GM12878 (cell line): ENCODE results near the gene LENEP. TPM values are rescaled to one million over a fixed set of nuclear protein-coding genes. Genes with fewer than 3 reads are reported as not detected.

ENCODE experiments used
- ATAC-seq: fragments of 200-7000 bp; cut with Tn5 transposase; 3 replicates; pipeline ENCODE4 v1.9.1; 2020; ENCODE audit warnings: mild to moderate bottlenecking, moderate library complexity
- BruUV-seq: library from RNA; stranded (reverse); fragments of 400-500 nt; replicated peaks from 2 replicates; lab custom pipeline; 2021; lab: Mats Ljungman, UMichigan
- CTCF ChIA-PET: fragments of 300-600 bp; sonication (Branson Sonifier 250); formaldehyde crosslinking; extraction: SDS; loops from one replicate; lab custom pipeline; 2021; ENCODE audit warnings: inconsistent platforms; lab: Yijun Ruan, JAX
- POLR2A ChIA-PET: fragments of 350-600 bp; formaldehyde crosslinking; extraction: SDS; loops from one replicate; lab custom pipeline; 2021; ENCODE audit warnings: inconsistent platforms; lab: Charles Lee
- RAD21 ChIA-PET: fragments of 300-600 bp; sonication (Branson Sonifier 250); formaldehyde crosslinking; loops from one replicate; lab custom pipeline; 2023; ENCODE audit warnings: antibody characterized with exemption; ENCODE audit not compliant: unreplicated experiment; lab: Charles Lee
- SMC1A ChIA-PET: fragments of 300-600 bp; sonication (Branson Sonifier 250); formaldehyde crosslinking; loops from one replicate; lab custom pipeline; 2023; ENCODE audit not compliant: unreplicated experiment, uncharacterized antibody; lab: Charles Lee
- DNase-seq: peaks from one replicate; pipeline ENCODE4 v3.0.0-alpha.2; 2011; ENCODE audit warnings: low read depth, low spot score
- FAIRE-seq: peaks from 3 replicates; lab custom pipeline; 2011; peaks lifted over from hg19 to GRCh38; lab: Jason Lieb, UNC
- H2AFZ ChIP-seq: 2 replicates; pipeline ENCODE4 v1.6.0; 2011; ENCODE audit warnings: low read depth, low read length, control low read depth; ENCODE audit not compliant: control insufficient read depth
- H3K27ac ChIP-seq: 2 replicates; pipeline ENCODE4 v1.5.1; 2011; ENCODE audit warnings: control low read depth; ENCODE audit not compliant: control insufficient read depth, insufficient read depth
- H3K27me3 ChIP-seq, 2 experiments: replicated peaks in 1 of 2; 2 replicates each; pipeline versions ENCODE4 v1.6.0 to v1.6.1; 2011; ENCODE audit warnings: low read length in 1 of 2; ENCODE audit not compliant: control insufficient read depth in 2 of 2, insufficient read depth in 2 of 2
- H3K36me3 ChIP-seq, 2 experiments: 2 replicates each; pipeline ENCODE4 v1.5.1; 2011; ENCODE audit warnings: low read length in 1 of 2; ENCODE audit not compliant: control insufficient read depth in 2 of 2, insufficient read depth in 2 of 2
- H3K4me1 ChIP-seq: 2 replicates; pipeline ENCODE4 v1.6.1; 2011; ENCODE audit warnings: mild to moderate bottlenecking, low read length, moderate library complexity, mixed read lengths; ENCODE audit not compliant: control insufficient read depth, insufficient read depth
- H3K4me2 ChIP-seq: 2 replicates; pipeline ENCODE4 v1.6.0; 2011; ENCODE audit warnings: control low read depth; ENCODE audit not compliant: control insufficient read depth, insufficient read depth
- H3K4me3 ChIP-seq: fragments of 200-600 bp; sonication (generic); 2 replicates; pipeline ENCODE4 v1.5.1; 2016
- H3K79me2 ChIP-seq: 2 replicates; pipeline ENCODE4 v1.6.0; 2011; ENCODE audit warnings: low read length; ENCODE audit not compliant: control insufficient read depth, insufficient read depth
- H3K9ac ChIP-seq: 2 replicates; pipeline ENCODE4 v1.8.0; 2011; ENCODE audit warnings: low read length, control low read depth, mixed read lengths; ENCODE audit not compliant: control insufficient read depth, insufficient read depth
- H3K9me3 ChIP-seq: replicated peaks from 3 replicates; pipeline ENCODE4 v1.5.1; 2011; ENCODE audit warnings: mild to moderate bottlenecking, low read length; ENCODE audit not compliant: control insufficient read depth, insufficient read depth
- H4K20me1 ChIP-seq: 2 replicates; pipeline ENCODE4 v1.6.0; 2011; ENCODE audit not compliant: control insufficient read depth, insufficient read depth
- RAD21 ChIP-seq: IDR thresholded peaks from 2 replicates; pipeline ENCODE4 v1.6.1; 2011; ENCODE audit warnings: mild to moderate bottlenecking, low read depth, low read length, moderate library complexity; ENCODE audit not compliant: insufficient read depth
- RELA ChIP-seq: fragments of 450-650 bp; IDR thresholded peaks from 2 replicates; pipeline ENCODE4 v1.8.0; 2014; ENCODE audit warnings: borderline replicate concordance; ENCODE audit not compliant: partially characterized antibody
- YBX1 ChIP-seq: fragments of 450-650 bp; IDR thresholded peaks from 2 replicates; pipeline ENCODE4 v1.6.1; 2016; ENCODE audit warnings: antibody characterized with exemption
- WGBS: methylation state at CpG from one replicate; pipeline ENCODE4 v1.1.6; 2016; ENCODE audit warnings: low lambda C conversion rate; ENCODE audit not compliant: insufficient replicate concordance, insufficient coverage; ENCODE audit errors: missing lambda C conversion rate; 5-methylcytosine and 5-hydroxymethylcytosine counted together
- in situ Hi-C: fragments of 300-500 bp; cut with MboI; formaldehyde crosslinking; loops from 9 replicates; pipeline ENCODE4 v1.14.3; 2018; ENCODE audit warnings: mixed read lengths
- intact Hi-C: fragments of 100-400 bp; cut with micrococcal nuclease; formaldehyde crosslinking; loops from one replicate; pipeline ENCODE4 v1.14.2; 2022; ENCODE audit not compliant: unreplicated experiment
- polyA plus RNA-seq, 11 experiments: library from polyadenylated mRNA; depleted of rRNA in 4 of 11; unstranded in 6 of 11; stranded (reverse) in 5 of 11; fragments of >200 nt; fragmentation: Nextera tagmentation in 4 of 11; fragmentation: Illumina TruSeq in 1 of 11; extraction: Ambion mirVana in 4 of 11; extraction: Trizol in 1 of 11; gene quantifications; 1 replicate in 1 of 11; 2 replicates in 10 of 11; pipeline versions ENCODE4 v1.2.1 to v1.2.3, GENCODE V29; 2011 to 2016; ENCODE audit warnings: inconsistent platforms in 2 of 11, missing spikeins in 2 of 11, low read depth in 1 of 11
- total RNA-seq, 4 experiments: library from RNA; depleted of rRNA in 3 of 4; stranded (reverse); fragments of >200 nt in 3 of 4; fragmentation: Illumina TruSeq in 1 of 4; extraction: Trizol in 1 of 4; gene quantifications; 2 replicates each; pipeline versions ENCODE4 v1.2.1 to v1.2.3, GENCODE V29; 2013 to 2021
- TF ChIP-seq, protein P1 (sequence below), 3 experiments: IDR thresholded peaks in 2 of 3; conservative IDR thresholded peaks in 1 of 3; 2 replicates each; pipeline ENCODE4 v1.5.1; 2011; ENCODE audit warnings: low read depth in 3 of 3, low read length in 3 of 3, mild to moderate bottlenecking in 3 of 3, control low read depth in 2 of 3, moderate library complexity in 2 of 3, inconsistent platforms in 1 of 3, mixed read lengths in 1 of 3; ENCODE audit not compliant: control insufficient read depth in 2 of 3, insufficient read depth in 1 of 3; ENCODE audit errors: extremely low read depth in 1 of 3

The LENEP gene
- total and polyA plus RNA-seq, 10 of the 15 experiments (the other 5 are each of a cell fraction or from before 2014, with no cell fraction given): 0.27 to 1.1 (median 0.64) TPM; not detected in 7

- no peak for TF ChIP-seq YBX1
- H3K36me3 ChIP-seq: peaks cover 15 to 17% of the 10 kb centered on the region in 2 experiments; a peak in 3 of 4 replicates
- no peak for ATAC-seq
- no peak for FAIRE-seq
- H2AFZ ChIP-seq: no peak overlapping the region
- H3K27me3 ChIP-seq: no peaks in the 10 kb centered on the region
- H3K27ac ChIP-seq: no peak overlapping the region
- no peaks in the 10 kb centered on the region for H3K9me3 ChIP-seq
- ChIA-PET SMC1A (interaction anchor here (1.0 to 1.5 kb wide), 2 partner anchors 24 to 441 kb away, joined by 3 read pairs; no protein-coding TSS in a partner anchor), POLR2A (interaction anchor here (1.1 to 1.2 kb wide), 2 partner anchors 14 to 15 kb away, joined by 3 read pairs; no protein-coding TSS in a partner anchor), RAD21 (interaction anchor here (1.5 to 1.7 kb wide), 2 partner anchors 13 to 30 kb away, joined by 5 to 7 read pairs; no protein-coding TSS in a partner anchor), CTCF (interaction anchor here (0.5 to 20.6 kb wide), 4 partner anchors 8 to 111 kb away, joined by 3 to 226 read pairs (median 8); partner anchors contain the start of genes LENEP and ZBTB7B)
- H3K4me2 ChIP-seq: no peak overlapping the region
- in situ Hi-C loops (no loop called here), intact Hi-C loops (no loop called here)
- H3K4me1 ChIP-seq: peaks cover 5% of the 10 kb centered on the region
- no peaks in the 10 kb centered on the region for H4K20me1 ChIP-seq
- BruUV-seq: no TSS peak
- no peak overlapping the region for H3K4me3 ChIP-seq
- peaks cover 22% of the 10 kb centered on the region for H3K79me2 ChIP-seq
- 94% methylated on average over 6 of the region's 6 CpGs for WGBS
- no peak for DNase-seq
- H3K9ac ChIP-seq: no peak overlapping the region
Observed at GRCh38 chr1:154987326-154987725, 6.1 kb upstream of the LENEP start.

- Histone ChIP-seq H3K4me3 (no peak overlapping the region), H3K4me1 (no peaks in the 10 kb centered on the region), H3K36me3 (peaks cover 15 to 17% of the 10 kb centered on the region in 2 experiments; a peak in 3 of 4 replicates), H3K27ac (no peak overlapping the region), H3K4me2 (no peak overlapping the region), H3K27me3 (no peaks in the 10 kb centered on the region), H3K79me2 (peaks cover 16% of the 10 kb centered on the region), H3K9me3 (no peaks in the 10 kb centered on the region), H3K9ac (no peak overlapping the region), H4K20me1 (no peaks in the 10 kb centered on the region), H2AFZ (no peak overlapping the region)
- ChIA-PET POLR2A (interaction anchor here (0.8 to 1.2 kb wide), 5 partner anchors 11 to 130 kb away, joined by 3 to 4 read pairs (median 3); no protein-coding TSS in a partner anchor), CTCF (interaction anchor here (0.6 to 20.6 kb wide), 7 partner anchors 8 to 75 kb away, joined by 3 to 226 read pairs (median 3); partner anchors contain the start of genes LENEP and ZBTB7B), RAD21 (interaction anchor here (1.5 to 1.7 kb wide), 2 partner anchors 12 to 29 kb away, joined by 5 to 7 read pairs; no protein-coding TSS in a partner anchor), SMC1A (interaction anchor here (0.6 to 1.5 kb wide), 4 partner anchors 23 to 442 kb away, joined by 3 to 4 read pairs (median 3); no protein-coding TSS in a partner anchor)
- in situ Hi-C loops: no loop called here
- 92% methylated on average over 17 of the region's 17 CpGs for WGBS
- no TSS peak for BruUV-seq
- ATAC-seq (no peak), FAIRE-seq (no peak), DNase-seq (no peak)
- TF ChIP-seq RELA: no peak
- TF ChIP-seq, protein P1, sequence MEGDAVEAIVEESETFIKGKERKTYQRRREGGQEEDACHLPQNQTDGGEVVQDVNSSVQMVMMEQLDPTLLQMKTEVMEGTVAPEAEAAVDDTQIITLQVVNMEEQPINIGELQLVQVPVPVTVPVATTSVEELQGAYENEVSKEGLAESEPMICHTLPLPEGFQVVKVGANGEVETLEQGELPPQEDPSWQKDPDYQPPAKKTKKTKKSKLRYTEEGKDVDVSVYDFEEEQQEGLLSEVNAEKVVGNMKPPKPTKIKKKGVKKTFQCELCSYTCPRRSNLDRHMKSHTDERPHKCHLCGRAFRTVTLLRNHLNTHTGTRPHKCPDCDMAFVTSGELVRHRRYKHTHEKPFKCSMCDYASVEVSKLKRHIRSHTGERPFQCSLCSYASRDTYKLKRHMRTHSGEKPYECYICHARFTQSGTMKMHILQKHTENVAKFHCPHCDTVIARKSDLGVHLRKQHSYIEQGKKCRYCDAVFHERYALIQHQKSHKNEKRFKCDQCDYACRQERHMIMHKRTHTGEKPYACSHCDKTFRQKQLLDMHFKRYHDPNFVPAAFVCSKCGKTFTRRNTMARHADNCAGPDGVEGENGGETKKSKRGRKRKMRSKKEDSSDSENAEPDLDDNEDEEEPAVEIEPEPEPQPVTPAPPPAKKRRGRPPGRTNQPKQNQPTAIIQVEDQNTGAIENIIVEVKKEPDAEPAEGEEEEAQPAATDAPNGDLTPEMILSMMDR (IDR thresholded peaks at IDR 0.05 in 2 of 3, conservative IDR thresholded peaks at IDR 0.05 in 1 of 3; ENCODE audit: control insufficient read depth in 2 of 3, extremely low read depth in 1 of 3, insufficient read depth in 1 of 3, low read depth in 3 of 3, low read length in 3 of 3): peak in 2 of 3 experiments; percentile 16 to 34; a peak in 2 of 6 replicates
- TF ChIP-seq RAD21: peak; percentile 22; the same call in 1 of the 2 replicates
- intact Hi-C loops: no loop called here
Observed at GRCh38 chr1:154988058-154988954, 5.1 kb upstream of the LENEP start.
